Panc1 (cell line): Measurements from ENCODE around the gene DCAF11. TPM values are rescaled to one million over a fixed set of nuclear protein-coding genes. Genes with fewer than 3 reads are reported as not detected.
A peak's percentile ranks its signal among the peaks of the same experiment; 100 is the strongest.

Source experiments
- ATAC-seq: fragments of 200-7000 bp; cut with Tn5 transposase; 2 replicates; pipeline ENCODE4 v1.9.1; 2020; ENCODE audit warnings: mild to moderate bottlenecking, moderate library complexity
- BruUV-seq: library from RNA; stranded (reverse); fragments of 400-500 nt; replicated peaks from 2 replicates; lab custom pipeline; 2021; lab: Mats Ljungman, UMichigan
- CTCF ChIA-PET: fragments of 300-600 bp; sonication (Branson Sonifier 250); formaldehyde crosslinking; loops from one replicate; lab custom pipeline; 2022; ENCODE audit warnings: antibody characterized with exemption; lab: Charles Lee
- POLR2A ChIA-PET: fragments of 300-600 bp; sonication (Branson Sonifier 250); formaldehyde crosslinking; loops from one replicate; lab custom pipeline; 2022; ENCODE audit warnings: antibody characterized with exemption; lab: Charles Lee
- DNase-seq: peaks from one replicate; pipeline ENCODE4 v3.0.0-alpha.2; 2010; ENCODE audit warnings: low read depth, low spot score
- H3K27ac ChIP-seq: 2 replicates; pipeline ENCODE4 v1.5.1; 2011; ENCODE audit warnings: mild to moderate bottlenecking, low read length, inconsistent platforms
- H3K27me3 ChIP-seq: fragments of 200-500 bp; sonication (Bioruptor generic); 2 replicates; pipeline ENCODE4 v1.6.0; 2014; ENCODE audit warnings: low read length, inconsistent platforms; ENCODE audit not compliant: control insufficient read depth, insufficient read depth
- H3K36me3 ChIP-seq: fragments of 200-500 bp; sonication (Bioruptor generic); 2 replicates; pipeline ENCODE4 v1.5.1; 2014; ENCODE audit warnings: inconsistent platforms, mild to moderate bottlenecking, low read length, moderate library complexity; ENCODE audit not compliant: control insufficient read depth, insufficient read depth
- H3K4me1 ChIP-seq: 2 replicates; pipeline ENCODE4 v1.5.1; 2011; ENCODE audit warnings: inconsistent platforms, mild to moderate bottlenecking, low read length, moderate library complexity; ENCODE audit not compliant: control insufficient read depth, insufficient read depth
- H3K4me3 ChIP-seq, 2 experiments: 2 replicates each; pipeline ENCODE4 v1.5.1; 2011 to 2012; ENCODE audit warnings: low read depth in 2 of 2, low read length in 2 of 2, mild to moderate bottlenecking in 2 of 2, inconsistent platforms in 1 of 2, moderate library complexity in 1 of 2
- H3K9me3 ChIP-seq: fragments of 200-500 bp; sonication (Bioruptor generic); 2 replicates; pipeline ENCODE4 v1.5.1; 2014; ENCODE audit warnings: low read depth, mild to moderate bottlenecking, inconsistent platforms, low read length, moderate library complexity; ENCODE audit not compliant: control insufficient read depth, insufficient read depth
- POLR2AphosphoS5 ChIP-seq: IDR thresholded peaks from 2 replicates; pipeline ENCODE4 v1.6.1; 2012; ENCODE audit warnings: mild to moderate bottlenecking, low read depth, low read length, moderate library complexity
- SIN3A ChIP-seq: IDR thresholded peaks from 2 replicates; pipeline ENCODE4 v1.6.1; 2012; ENCODE audit warnings: low read depth, mild to moderate bottlenecking, low read length, moderate library complexity, borderline replicate concordance; ENCODE audit not compliant: insufficient read depth
- TCF7L2 ChIP-seq: IDR thresholded peaks from 2 replicates; pipeline ENCODE4 v1.6.1; 2011; ENCODE audit warnings: mild to moderate bottlenecking, low read depth, low read length, inconsistent platforms
- in situ Hi-C: cut with HindIII; loops from 2 replicates; pipeline ENCODE4 v1.10.0; 2016; ENCODE audit warnings: low sequenced_read_pairs, low pct_unique_long_range_greater_than_20kb
- intact Hi-C: fragments of 100-400 bp; cut with micrococcal nuclease; formaldehyde crosslinking; loops from one replicate; pipeline ENCODE4 v1.10.0; 2022; ENCODE audit not compliant: unreplicated experiment
- total RNA-seq: library from RNA; stranded (reverse); gene quantifications from one replicate; pipeline ENCODE4 v1.2.1, GENCODE V29; 2021; ENCODE audit not compliant: unreplicated experiment
- TF ChIP-seq, protein P1 (sequence below): fragments of 450-650 bp; IDR thresholded peaks from 2 replicates; pipeline ENCODE4 v1.5.1; 2017; ENCODE audit warnings: mild to moderate bottlenecking
- TF ChIP-seq, protein P2 (sequence below), 2 experiments: IDR thresholded peaks; 2 replicates each; pipeline ENCODE4 v1.6.1; 2011 to 2012; ENCODE audit warnings: low read depth in 2 of 2, control low read depth in 1 of 2, low read length in 1 of 2, mild to moderate bottlenecking in 1 of 2, moderate library complexity in 1 of 2; ENCODE audit not compliant: insufficient read depth in 1 of 2

DCAF11 gene
- total RNA-seq, 1 experiment from 2014 or later = 37.4 TPM

DNA sequence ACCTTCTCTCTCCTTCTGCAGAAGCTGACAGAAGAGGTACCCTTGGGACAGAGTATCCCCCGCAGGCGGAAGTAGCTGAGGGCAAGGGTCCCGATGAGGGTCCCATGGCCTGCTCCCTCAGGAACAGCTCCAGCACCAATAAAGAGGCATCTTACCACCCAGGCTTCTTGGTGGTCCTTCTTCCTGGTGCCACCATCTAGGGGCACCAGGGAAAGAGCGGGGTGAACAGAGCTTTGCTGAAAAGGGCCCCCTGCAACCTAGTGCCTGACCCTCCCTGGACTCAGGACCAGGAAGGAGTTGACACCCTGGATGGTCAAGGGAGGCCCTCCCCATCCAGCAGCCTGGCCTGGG lies 45.9 kb downstream of the DCAF11 start:
- ChIA-PET CTCF (interaction anchor here (1.1 to 1.2 kb wide), 2 partner anchors 25 to 102 kb away, joined by 3 to 5 read pairs; partner anchors contain the start of gene PSME1), POLR2A (no interaction called here)
- no TSS peak for BruUV-seq
- H3K9me3 ChIP-seq = no peaks in the 10 kb centered on the region
- no peaks in the 10 kb centered on the region for H3K27me3 ChIP-seq
- H3K27ac ChIP-seq = no peak overlapping the region
- intact Hi-C loops (no loop called here), in situ Hi-C loops (no loop called here)
- ATAC-seq = peak; percentile 37
- H3K4me1 ChIP-seq = peaks cover 4% of the 10 kb centered on the region
- no peak for TF ChIP-seq SIN3A
- TF ChIP-seq TCF7L2 = no peak
- TF ChIP-seq, protein P1, sequence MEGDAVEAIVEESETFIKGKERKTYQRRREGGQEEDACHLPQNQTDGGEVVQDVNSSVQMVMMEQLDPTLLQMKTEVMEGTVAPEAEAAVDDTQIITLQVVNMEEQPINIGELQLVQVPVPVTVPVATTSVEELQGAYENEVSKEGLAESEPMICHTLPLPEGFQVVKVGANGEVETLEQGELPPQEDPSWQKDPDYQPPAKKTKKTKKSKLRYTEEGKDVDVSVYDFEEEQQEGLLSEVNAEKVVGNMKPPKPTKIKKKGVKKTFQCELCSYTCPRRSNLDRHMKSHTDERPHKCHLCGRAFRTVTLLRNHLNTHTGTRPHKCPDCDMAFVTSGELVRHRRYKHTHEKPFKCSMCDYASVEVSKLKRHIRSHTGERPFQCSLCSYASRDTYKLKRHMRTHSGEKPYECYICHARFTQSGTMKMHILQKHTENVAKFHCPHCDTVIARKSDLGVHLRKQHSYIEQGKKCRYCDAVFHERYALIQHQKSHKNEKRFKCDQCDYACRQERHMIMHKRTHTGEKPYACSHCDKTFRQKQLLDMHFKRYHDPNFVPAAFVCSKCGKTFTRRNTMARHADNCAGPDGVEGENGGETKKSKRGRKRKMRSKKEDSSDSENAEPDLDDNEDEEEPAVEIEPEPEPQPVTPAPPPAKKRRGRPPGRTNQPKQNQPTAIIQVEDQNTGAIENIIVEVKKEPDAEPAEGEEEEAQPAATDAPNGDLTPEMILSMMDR = no peak
- TF ChIP-seq, protein P2, sequence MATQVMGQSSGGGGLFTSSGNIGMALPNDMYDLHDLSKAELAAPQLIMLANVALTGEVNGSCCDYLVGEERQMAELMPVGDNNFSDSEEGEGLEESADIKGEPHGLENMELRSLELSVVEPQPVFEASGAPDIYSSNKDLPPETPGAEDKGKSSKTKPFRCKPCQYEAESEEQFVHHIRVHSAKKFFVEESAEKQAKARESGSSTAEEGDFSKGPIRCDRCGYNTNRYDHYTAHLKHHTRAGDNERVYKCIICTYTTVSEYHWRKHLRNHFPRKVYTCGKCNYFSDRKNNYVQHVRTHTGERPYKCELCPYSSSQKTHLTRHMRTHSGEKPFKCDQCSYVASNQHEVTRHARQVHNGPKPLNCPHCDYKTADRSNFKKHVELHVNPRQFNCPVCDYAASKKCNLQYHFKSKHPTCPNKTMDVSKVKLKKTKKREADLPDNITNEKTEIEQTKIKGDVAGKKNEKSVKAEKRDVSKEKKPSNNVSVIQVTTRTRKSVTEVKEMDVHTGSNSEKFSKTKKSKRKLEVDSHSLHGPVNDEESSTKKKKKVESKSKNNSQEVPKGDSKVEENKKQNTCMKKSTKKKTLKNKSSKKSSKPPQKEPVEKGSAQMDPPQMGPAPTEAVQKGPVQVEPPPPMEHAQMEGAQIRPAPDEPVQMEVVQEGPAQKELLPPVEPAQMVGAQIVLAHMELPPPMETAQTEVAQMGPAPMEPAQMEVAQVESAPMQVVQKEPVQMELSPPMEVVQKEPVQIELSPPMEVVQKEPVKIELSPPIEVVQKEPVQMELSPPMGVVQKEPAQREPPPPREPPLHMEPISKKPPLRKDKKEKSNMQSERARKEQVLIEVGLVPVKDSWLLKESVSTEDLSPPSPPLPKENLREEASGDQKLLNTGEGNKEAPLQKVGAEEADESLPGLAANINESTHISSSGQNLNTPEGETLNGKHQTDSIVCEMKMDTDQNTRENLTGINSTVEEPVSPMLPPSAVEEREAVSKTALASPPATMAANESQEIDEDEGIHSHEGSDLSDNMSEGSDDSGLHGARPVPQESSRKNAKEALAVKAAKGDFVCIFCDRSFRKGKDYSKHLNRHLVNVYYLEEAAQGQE (IDR thresholded peaks at IDR 0.05; ENCODE audit: insufficient read depth in 1 of 2, low read depth in 2 of 2, low read length in 1 of 2) = no peak
- no peak for TF ChIP-seq POLR2AphosphoS5
- H3K36me3 ChIP-seq = no peaks in the 10 kb centered on the region; the same call in 1 of the 2 replicates
- DNase-seq = no peak
- H3K4me3 ChIP-seq = no peak overlapping the region

DNA sequence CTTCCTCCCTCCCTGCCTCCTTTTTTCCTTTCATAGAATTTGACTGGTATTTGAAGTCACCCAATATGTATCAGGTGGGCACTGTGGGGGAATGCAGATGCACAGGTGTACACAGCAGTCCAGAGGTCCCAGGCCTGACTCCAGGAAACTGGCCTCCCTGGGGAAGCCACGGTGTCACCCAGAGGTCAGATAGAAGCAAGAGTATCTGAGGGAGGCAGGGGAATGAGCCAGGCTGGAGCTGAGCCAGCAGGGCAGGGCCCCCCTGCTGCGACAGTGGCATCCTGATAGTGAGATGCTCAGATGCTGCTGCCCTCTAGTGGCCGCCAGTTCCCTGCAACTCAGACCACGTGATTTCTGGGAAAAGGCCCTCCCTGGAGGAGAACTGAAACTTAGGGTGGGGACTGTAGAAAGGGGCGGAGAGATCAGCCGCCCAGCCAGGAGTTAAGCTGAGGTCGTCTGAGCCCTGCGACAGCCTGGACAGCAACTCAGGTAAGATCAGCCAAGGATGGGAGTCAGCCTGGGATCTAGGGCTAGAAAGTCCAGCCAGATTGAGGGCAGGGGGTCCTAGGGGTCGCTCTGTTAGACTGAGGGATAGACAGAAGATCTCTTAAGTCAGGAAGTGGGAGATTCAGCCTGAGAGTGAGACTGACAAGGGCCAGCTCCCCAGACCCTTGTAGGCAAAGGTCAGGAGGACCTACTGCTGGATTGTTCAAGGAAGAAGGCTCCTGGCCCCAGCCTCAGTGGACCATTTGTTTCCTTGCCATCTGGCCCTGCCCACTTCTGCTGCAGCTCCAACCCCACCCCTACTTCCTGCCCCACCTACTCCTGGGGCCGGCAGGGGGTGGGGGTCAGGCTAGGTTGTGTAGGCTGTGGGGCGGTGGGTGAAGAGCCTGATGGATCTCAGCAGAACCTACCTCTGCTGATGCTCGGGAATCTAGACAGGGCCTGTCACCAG lies 46.5 kb downstream of the DCAF11 start, which contains the start of gene IRF9:
TSS of gene IRF9 (plus strand) at position 416 of the 955 bp plus-strand sequence. CDS start 880 bp downstream, outside the sequence.
- in situ Hi-C loops = no loop called here
- DNase-seq = peak; percentile 77
- intact Hi-C loops = no loop called here
- H3K36me3 ChIP-seq = no peaks in the 10 kb centered on the region; the same call in none of the 2 replicates
- TF ChIP-seq TCF7L2 (no peak), SIN3A (no peak), POLR2AphosphoS5 (peak; percentile 61)
- TF ChIP-seq, protein P2 (IDR thresholded peaks at IDR 0.05; ENCODE audit: insufficient read depth in 1 of 2, low read depth in 2 of 2, low read length in 1 of 2) = no peak; a peak in 1 of 4 replicates
- TF ChIP-seq, protein P1 = peak; percentile 91
- H3K4me3 ChIP-seq = peak within 1 kb of the TSS; percentile 50 to 76
- H3K27ac ChIP-seq = peak within 1 kb of the TSS; percentile 89
- BruUV-seq = no TSS peak
- CTCF ChIA-PET = interaction anchor here (1.1 to 1.2 kb wide), 2 partner anchors 25 to 103 kb away, joined by 3 to 5 read pairs; partner anchors contain the start of gene PSME1
- no peaks in the 10 kb centered on the region for H3K27me3 ChIP-seq
- POLR2A ChIA-PET = interaction anchor here (0.7 kb wide), 1 partner anchor 27 kb away, joined by 3 read pairs; no protein-coding TSS in a partner anchor
- peak; percentile 91 for ATAC-seq
- no peaks in the 10 kb centered on the region for H3K9me3 ChIP-seq
- H3K4me1 ChIP-seq = peaks cover 4% of the 10 kb centered on the region
